H1 (cell line): ENCODE results near the gene RGS3. TPM values are rescaled to one million over a fixed set of nuclear protein-coding genes. Genes with fewer than 3 reads are reported as not detected.

Experiments
- BACH1 ChIP-seq: IDR thresholded peaks from 2 replicates; pipeline ENCODE4 v1.6.1; 2012; ENCODE audit warnings: low read length, improper control_type of control experiment
- CHD7 ChIP-seq: fragments of 300-600 bp; sonication (generic); IDR thresholded peaks from 2 replicates; pipeline ENCODE4 v1.7.1; 2012; ENCODE audit warnings: low read length, moderate library complexity, mild to moderate bottlenecking, inconsistent platforms; ENCODE audit not compliant: insufficient replicate concordance
- CTCF ChIP-seq, 3 experiments: IDR thresholded peaks; 1 replicate in 2 of 3; 2 replicates in 1 of 3; pipeline versions ENCODE4 v1.5.1 to v1.6.1; 2011; ENCODE audit warnings: low read length in 3 of 3, mild to moderate bottlenecking in 3 of 3, inconsistent platforms in 2 of 3, low read depth in 1 of 3, moderate library complexity in 1 of 3; ENCODE audit not compliant: insufficient read depth in 1 of 3; ENCODE audit errors: control extremely low read depth in 1 of 3
- GABPA ChIP-seq: IDR thresholded peaks from 2 replicates; pipeline ENCODE4 v1.6.1; 2011; ENCODE audit warnings: mild to moderate bottlenecking, low read length, moderate library complexity, borderline replicate concordance; ENCODE audit not compliant: insufficient read depth
- NANOG ChIP-seq: IDR thresholded peaks from 2 replicates; pipeline ENCODE4 v1.6.1; 2011; ENCODE audit warnings: low read length, low read depth, mild to moderate bottlenecking, inconsistent platforms; ENCODE audit not compliant: insufficient read depth, poor library complexity, severe bottlenecking
- POLR2AphosphoS5 ChIP-seq: IDR thresholded peaks from 2 replicates; pipeline ENCODE4 v1.6.1; 2011; ENCODE audit warnings: low read depth, low read length
- TAF1 ChIP-seq: IDR thresholded peaks from 2 replicates; pipeline ENCODE4 v1.6.1; 2011; ENCODE audit warnings: mild to moderate bottlenecking, low read depth, low read length
- TCF12 ChIP-seq: IDR thresholded peaks from 2 replicates; pipeline ENCODE4 v1.6.1; 2011; ENCODE audit warnings: low read depth, mild to moderate bottlenecking, low read length
- ZNF274 ChIP-seq: IDR thresholded peaks from 2 replicates; pipeline ENCODE4 v1.7.0; 2012; ENCODE audit warnings: low read length, borderline replicate concordance; ENCODE audit errors: extremely low read depth
- polyA plus RNA-seq, 7 experiments: library from polyadenylated mRNA; depleted of rRNA in 3 of 7; stranded (reverse) in 5 of 7; unstranded in 2 of 7; fragments of >200 nt in 5 of 7; fragments of 200-250 nt in 2 of 7; gene quantifications; 1 replicate in 5 of 7; 2 replicates in 1 of 7; 4 replicates in 1 of 7; pipeline versions ENCODE4 v1.2.1 to v1.2.3, GENCODE V29; 2011 to 2013; ENCODE audit warnings: missing spikeins in 2 of 7, mixed read lengths in 2 of 7
- total RNA-seq: library from RNA; stranded (reverse); fragmentation: NEBNext Ultra II Directional; extraction: Animal tissue kit (Norgen Biotek cat#: 25700); gene quantifications from 2 replicates; pipeline ENCODE4 v1.2.1, GENCODE V29; 2021

The RGS3 gene
- total and polyA plus RNA-seq, 2 of the 8 experiments (the other 6 are each of a cell fraction or from before 2014, with no cell fraction given), result 12.6 to 18.2 TPM

GRCh38 chr9:113506090-113506589 is 42.6 kb downstream of the RGS3 start (continued):
- TF ChIP-seq CHD7 (no peak), GABPA (no peak), POLR2AphosphoS5 (no peak), BACH1 (no peak), ZNF274 (no peak), CTCF (IDR thresholded peaks at IDR 0.05; ENCODE audit: control extremely low read depth in 1 of 3, insufficient read depth in 1 of 3, low read depth in 1 of 3, low read length in 3 of 3) (no peak), TCF12 (no peak), TAF1 (no peak), NANOG (no peak)
